HCT116 (cell line): ENCODE data around the gene PDE1A. TPM values are rescaled to one million over a fixed set of nuclear protein-coding genes. Genes with fewer than 3 reads are reported as not detected.

Experiments
- ATAC-seq: fragments of 200-7000 bp; cut with Tn5 transposase; 2 replicates; pipeline ENCODE4 v1.9.1; 2020; ENCODE audit warnings: mild to moderate bottlenecking, moderate library complexity
- BruUV-seq: library from RNA; stranded (reverse); fragments of 400-500 nt; replicated peaks from 2 replicates; lab custom pipeline; 2021; lab: Mats Ljungman, UMichigan
- CTCF ChIA-PET: fragments of 300-600 bp; sonication (Branson Sonifier 250); formaldehyde crosslinking; loops from one replicate; lab custom pipeline; 2021; ENCODE audit warnings: antibody characterized with exemption; lab: Charles Lee
- POLR2A ChIA-PET: fragments of 300-600, 350-600 bp; sonication (Branson Sonifier 250); formaldehyde crosslinking; loops from one replicate; lab custom pipeline; 2021; ENCODE audit warnings: antibody characterized with exemption; lab: Charles Lee
- RAD21 ChIA-PET, 2 experiments: fragments of 300-600 bp; sonication (Branson Sonifier 250); formaldehyde crosslinking; loops; one replicate each; lab custom pipeline; 2023; ENCODE audit warnings: low total read pairs in 2 of 2; ENCODE audit not compliant: uncharacterized antibody in 2 of 2, unreplicated experiment in 2 of 2, low non-redundant PET in 1 of 2; lab: Charles Lee
- DNase-seq: peaks from one replicate; pipeline ENCODE4 v3.0.0-alpha.2; 2010; ENCODE audit warnings: low read depth, low spot score
- H2AFZ ChIP-seq: fragments of 200-600 bp; shearing (Covaris generic), sonication (generic); 2 replicates; pipeline ENCODE4 v1.6.1; 2017; ENCODE audit warnings: low read depth, mixed run types, mixed read lengths, antibody characterized with exemption, low read length; ENCODE audit not compliant: poor library complexity, severe bottlenecking
- H3K27ac ChIP-seq: 2 replicates; pipeline ENCODE4 v1.5.1; 2012; ENCODE audit warnings: low read depth, low read length
- H3K27me3 ChIP-seq: fragments of 200-600 bp; sonication (generic); 2 replicates; pipeline ENCODE4 v1.6.1; 2016; ENCODE audit warnings: mixed run types, low read length, mixed read lengths; ENCODE audit not compliant: insufficient read depth
- H3K36me3 ChIP-seq, 2 experiments: fragments of 200-500 bp in 1 of 2; fragments of 200-600 bp in 1 of 2; sonication (Bioruptor generic) in 1 of 2; sonication (generic) in 1 of 2; 2 replicates each; pipeline versions ENCODE4 v1.5.1 to v1.6.1; 2014 to 2016; ENCODE audit warnings: low read length in 2 of 2, inconsistent platforms in 1 of 2, mixed read lengths in 1 of 2, mixed run types in 1 of 2; ENCODE audit not compliant: insufficient read depth in 2 of 2, control insufficient read depth in 1 of 2
- H3K4me1 ChIP-seq, 2 experiments: fragments of 200-600 bp in 1 of 2; sonication (generic) in 1 of 2; 2 replicates each; pipeline versions ENCODE4 v1.5.1 to v1.6.1; 2012 to 2017; ENCODE audit warnings: low read length in 2 of 2, inconsistent platforms in 1 of 2, mild to moderate bottlenecking in 1 of 2, mixed read lengths in 1 of 2, mixed run types in 1 of 2, moderate library complexity in 1 of 2; ENCODE audit not compliant: insufficient read depth in 2 of 2, control insufficient read depth in 1 of 2
- H3K4me2 ChIP-seq: fragments of 200-600 bp; sonication (generic); 2 replicates; pipeline ENCODE4 v1.6.1; 2017; ENCODE audit warnings: mixed run types, low read length, mixed read lengths
- H3K4me3 ChIP-seq, 2 experiments: fragments of 200-600 bp in 1 of 2; sonication (generic) in 1 of 2; replicated peaks in 1 of 2; 2 replicates each; pipeline ENCODE4 v1.5.1; 2011 to 2016; ENCODE audit warnings: low read length in 2 of 2, control low read depth in 1 of 2, low read depth in 1 of 2, mild to moderate bottlenecking in 1 of 2, mixed read lengths in 1 of 2, mixed run types in 1 of 2
- H3K79me2 ChIP-seq: fragments of 200-600 bp; sonication (generic); 2 replicates; pipeline ENCODE4 v1.6.1; 2017; ENCODE audit warnings: mild to moderate bottlenecking, mixed run types, low read length, moderate library complexity, mixed read lengths; ENCODE audit not compliant: insufficient read depth
- H3K9ac ChIP-seq: fragments of 200-600 bp; sonication (generic); 2 replicates; pipeline ENCODE4 v1.6.1; 2016; ENCODE audit warnings: low read length, mixed read lengths
- H3K9me2 ChIP-seq: fragments of 200-600 bp; sonication (generic), shearing (Covaris generic); 2 replicates; pipeline ENCODE4 v1.6.1; 2017; ENCODE audit warnings: mixed run types, mild to moderate bottlenecking, moderate library complexity; ENCODE audit not compliant: insufficient read depth
- H3K9me3 ChIP-seq, 2 experiments: fragments of 200-500 bp in 1 of 2; fragments of 200-600 bp in 1 of 2; sonication (Bioruptor generic) in 1 of 2; sonication (generic) in 1 of 2; 2 replicates each; pipeline ENCODE4 v1.6.1; 2014 to 2017; ENCODE audit warnings: low read length in 2 of 2, mixed read lengths in 2 of 2, inconsistent platforms in 1 of 2, low read depth in 1 of 2, mild to moderate bottlenecking in 1 of 2, mixed run types in 1 of 2, moderate library complexity in 1 of 2; ENCODE audit not compliant: control insufficient read depth in 1 of 2, insufficient read depth in 1 of 2
- H4K20me1 ChIP-seq: fragments of 200-600 bp; sonication (generic), shearing (Covaris generic); 2 replicates; pipeline ENCODE4 v1.6.1; 2017; ENCODE audit warnings: mixed run types, mild to moderate bottlenecking, moderate library complexity; ENCODE audit not compliant: insufficient read depth
- ATF3 ChIP-seq: IDR thresholded peaks from 2 replicates; pipeline ENCODE4 v1.6.1; 2012
- CBX3 ChIP-seq: IDR thresholded peaks from 2 replicates; pipeline ENCODE4 v1.6.1; 2012; ENCODE audit warnings: low read depth
- EGR1 ChIP-seq: IDR thresholded peaks from 2 replicates; pipeline ENCODE4 v1.6.1; 2012; ENCODE audit warnings: low read depth
- ELF1 ChIP-seq: IDR thresholded peaks from 2 replicates; pipeline ENCODE4 v1.6.1; 2012; ENCODE audit warnings: low read depth, borderline replicate concordance
- EZH2 ChIP-seq: fragments of 200-600 bp; sonication (generic); IDR thresholded peaks from 2 replicates; pipeline ENCODE4 v1.6.1; 2017; ENCODE audit warnings: antibody characterized with exemption, mixed run types
- EZH2phosphoT487 ChIP-seq: fragments of 200-600 bp; IDR thresholded peaks from 2 replicates; pipeline ENCODE4 v1.6.1; 2018; ENCODE audit warnings: antibody characterized with exemption, borderline replicate concordance
- FOSL1 ChIP-seq: IDR thresholded peaks from 2 replicates; pipeline ENCODE4 v1.6.1; 2012; ENCODE audit warnings: low read depth
- POLR2A ChIP-seq: IDR thresholded peaks from 2 replicates; pipeline ENCODE4 v1.7.0; 2011; ENCODE audit warnings: borderline replicate concordance; ENCODE audit not compliant: insufficient read depth, insufficient read length; ENCODE audit errors: extremely low read depth
- POLR2AphosphoS5 ChIP-seq: IDR thresholded peaks from 2 replicates; pipeline ENCODE4 v1.6.1; 2011; ENCODE audit warnings: mild to moderate bottlenecking, low read depth, low read length, moderate library complexity
- SIN3A ChIP-seq: IDR thresholded peaks from 2 replicates; pipeline ENCODE4 v1.6.1; 2012; ENCODE audit warnings: low read depth
- YY1 ChIP-seq: IDR thresholded peaks from 2 replicates; pipeline ENCODE4 v1.6.1; 2011; ENCODE audit warnings: low read length, low read depth, moderate library complexity, mild to moderate bottlenecking; ENCODE audit not compliant: insufficient replicate concordance; ENCODE audit errors: extremely low read depth
- ZBTB33 ChIP-seq: IDR thresholded peaks from 2 replicates; pipeline ENCODE4 v1.6.1; 2011; ENCODE audit warnings: mild to moderate bottlenecking, low read length, moderate library complexity; ENCODE audit not compliant: insufficient replicate concordance; ENCODE audit errors: extremely low read depth
- ZNF274 ChIP-seq: fragments of 200-500 bp; sonication (Bioruptor generic); IDR thresholded peaks from 2 replicates; pipeline ENCODE4 v1.6.1; 2014; ENCODE audit warnings: mild to moderate bottlenecking, low read depth, low read length, inconsistent platforms
- intact Hi-C: fragments of 100-400 bp; cut with micrococcal nuclease; formaldehyde crosslinking; loops from 2 replicates; pipeline ENCODE4 v1.10.0; 2022
- total RNA-seq: library from RNA; stranded (reverse); gene quantifications from one replicate; pipeline ENCODE4 v1.2.1, GENCODE V29; 2021; ENCODE audit not compliant: unreplicated experiment
- TF ChIP-seq, protein P1 (sequence below): IDR thresholded peaks from 2 replicates; pipeline ENCODE4 v1.6.1; 2012; ENCODE audit warnings: low read depth
- TF ChIP-seq, protein P2 (sequence below): IDR thresholded peaks from 2 replicates; pipeline ENCODE4 v1.6.1; 2012

The PDE1A gene
- total RNA-seq, 1 experiment from 2014 or later, result 0.12 TPM

DNA sequence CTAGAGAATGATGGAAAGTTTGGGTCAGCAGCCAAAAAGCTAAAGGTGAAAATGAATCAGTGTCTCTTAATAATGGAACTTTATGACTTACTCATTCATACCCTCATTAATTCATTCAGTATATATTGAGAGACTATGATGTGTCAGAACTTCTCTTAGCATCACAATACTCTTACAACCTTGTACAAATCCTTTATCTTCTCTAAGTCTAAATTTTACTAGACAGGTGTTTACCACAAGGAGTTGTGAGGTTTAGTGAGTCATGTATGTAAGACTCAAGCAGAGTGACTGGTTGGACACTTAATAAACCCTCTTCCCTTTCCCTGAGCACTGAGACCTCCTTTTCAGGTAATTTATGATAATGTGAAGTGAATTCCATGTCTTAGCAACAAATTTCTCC is 311.6 kb downstream of the PDE1A start:
- Histone ChIP-seq H3K4me1 (peaks cover 0 to 4% of the 10 kb centered on the region in 2 experiments; a peak in 1 of 4 replicates), H3K27me3 (no peaks in the 10 kb centered on the region), H3K9me2 (no peaks in the 10 kb centered on the region), H3K79me2 (no peaks in the 10 kb centered on the region), H3K4me2 (no peak overlapping the region), H3K36me3 (no peaks in the 10 kb centered on the region), H4K20me1 (no peaks in the 10 kb centered on the region), H2AFZ (no peak overlapping the region), H3K9ac (no peak overlapping the region), H3K9me3 (no peaks in the 10 kb centered on the region), H3K27ac (no peak overlapping the region), H3K4me3 (no peak overlapping the region)
- ChIA-PET CTCF (no interaction called here), POLR2A (no interaction called here), RAD21 (no interaction called here)
- ATAC-seq (no peak), DNase-seq (no peak)
- intact Hi-C loops, result no loop called here
- BruUV-seq, result no TSS peak
- TF ChIP-seq, protein P1, sequence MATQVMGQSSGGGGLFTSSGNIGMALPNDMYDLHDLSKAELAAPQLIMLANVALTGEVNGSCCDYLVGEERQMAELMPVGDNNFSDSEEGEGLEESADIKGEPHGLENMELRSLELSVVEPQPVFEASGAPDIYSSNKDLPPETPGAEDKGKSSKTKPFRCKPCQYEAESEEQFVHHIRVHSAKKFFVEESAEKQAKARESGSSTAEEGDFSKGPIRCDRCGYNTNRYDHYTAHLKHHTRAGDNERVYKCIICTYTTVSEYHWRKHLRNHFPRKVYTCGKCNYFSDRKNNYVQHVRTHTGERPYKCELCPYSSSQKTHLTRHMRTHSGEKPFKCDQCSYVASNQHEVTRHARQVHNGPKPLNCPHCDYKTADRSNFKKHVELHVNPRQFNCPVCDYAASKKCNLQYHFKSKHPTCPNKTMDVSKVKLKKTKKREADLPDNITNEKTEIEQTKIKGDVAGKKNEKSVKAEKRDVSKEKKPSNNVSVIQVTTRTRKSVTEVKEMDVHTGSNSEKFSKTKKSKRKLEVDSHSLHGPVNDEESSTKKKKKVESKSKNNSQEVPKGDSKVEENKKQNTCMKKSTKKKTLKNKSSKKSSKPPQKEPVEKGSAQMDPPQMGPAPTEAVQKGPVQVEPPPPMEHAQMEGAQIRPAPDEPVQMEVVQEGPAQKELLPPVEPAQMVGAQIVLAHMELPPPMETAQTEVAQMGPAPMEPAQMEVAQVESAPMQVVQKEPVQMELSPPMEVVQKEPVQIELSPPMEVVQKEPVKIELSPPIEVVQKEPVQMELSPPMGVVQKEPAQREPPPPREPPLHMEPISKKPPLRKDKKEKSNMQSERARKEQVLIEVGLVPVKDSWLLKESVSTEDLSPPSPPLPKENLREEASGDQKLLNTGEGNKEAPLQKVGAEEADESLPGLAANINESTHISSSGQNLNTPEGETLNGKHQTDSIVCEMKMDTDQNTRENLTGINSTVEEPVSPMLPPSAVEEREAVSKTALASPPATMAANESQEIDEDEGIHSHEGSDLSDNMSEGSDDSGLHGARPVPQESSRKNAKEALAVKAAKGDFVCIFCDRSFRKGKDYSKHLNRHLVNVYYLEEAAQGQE, result no peak
- TF ChIP-seq FOSL1, result no peak
- no peak for TF ChIP-seq ATF3
- no peak for TF ChIP-seq ZBTB33
- TF ChIP-seq ZNF274, result no peak
- TF ChIP-seq ELF1, result no peak
- no peak for TF ChIP-seq POLR2AphosphoS5
- TF ChIP-seq, protein P2, sequence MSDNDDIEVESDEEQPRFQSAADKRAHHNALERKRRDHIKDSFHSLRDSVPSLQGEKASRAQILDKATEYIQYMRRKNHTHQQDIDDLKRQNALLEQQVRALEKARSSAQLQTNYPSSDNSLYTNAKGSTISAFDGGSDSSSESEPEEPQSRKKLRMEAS, result no peak
- TF ChIP-seq EZH2, result no peak
- TF ChIP-seq CBX3, result no peak
- TF ChIP-seq EGR1, result no peak
- no peak for TF ChIP-seq YY1
- TF ChIP-seq EZH2phosphoT487, result no peak
- TF ChIP-seq SIN3A, result no peak
- TF ChIP-seq POLR2A, result no peak
